Measurements from ENCODE around the gene CMIP.

Gene CMIP

GRCh38 chr16:81473066-81473488, 28.5 kb downstream of the CMIP start:
- WGBS (ENCODE audit: insufficient coverage), result 95% methylated on average over 10 of the region's 14 CpGs
- Histone ChIP-seq H3K36me3 (ENCODE audit: control insufficient read depth in 4 of 4, insufficient read depth in 4 of 4, low read length in 3 of 4) (peaks cover 3 to 20% (median 14%) of the 10 kb centered on the region in 4 experiments), H3K27ac (ENCODE audit: insufficient read depth in 1 of 2, low read depth in 1 of 2, low read length in 2 of 2, poor library complexity in 1 of 2, severe bottlenecking in 2 of 2) (no peak overlapping the region), H3K4me3 (ENCODE audit: control insufficient read depth in 1 of 7, extremely low read depth in 1 of 7, insufficient read depth in 4 of 7, low read depth in 2 of 7, low read length in 6 of 7) (no peak overlapping the region), H3K9me3 (ENCODE audit: control extremely low read depth in 1 of 5, control insufficient read depth in 4 of 5, insufficient read depth in 2 of 5, low read depth in 1 of 5, low read length in 4 of 5) (no peaks in the 10 kb centered on the region), H3K27me3 (replicated peaks in 2 of 5; ENCODE audit: control insufficient read depth in 4 of 5, insufficient read depth in 5 of 5, low read length in 4 of 5) (no peaks in the 10 kb centered on the region), H3K4me1 (ENCODE audit: control extremely low read depth in 1 of 4, control insufficient read depth in 4 of 4, insufficient read depth in 4 of 4, low read length in 3 of 4) (peaks cover 24 to 73% (median 35%) of the 10 kb centered on the region in 4 experiments)
- CTCF ChIA-PET, result interaction anchor here (0.7 to 1.7 kb wide), 5 partner anchors 10 to 195 kb away, joined by 3 to 6 read pairs (median 4); no protein-coding TSS in a partner anchor
- POLR2A ChIA-PET, result no interaction called here
- DNase-seq, result no peak

GRCh38 chr16:81473558-81473957, 28.9 kb downstream of the CMIP start:
- no peak for DNase-seq
- H3K27me3 ChIP-seq (replicated peaks in 2 of 5; ENCODE audit: control insufficient read depth in 4 of 5, insufficient read depth in 5 of 5, low read length in 4 of 5), result no peaks in the 10 kb centered on the region
- no peak overlapping the region for H3K27ac ChIP-seq (ENCODE audit: insufficient read depth in 1 of 2, low read depth in 1 of 2, low read length in 2 of 2, poor library complexity in 1 of 2, severe bottlenecking in 2 of 2)
- ChIA-PET POLR2A (no interaction called here), CTCF (interaction anchor here (0.7 to 1.7 kb wide), 4 partner anchors 20 to 195 kb away, joined by 3 to 6 read pairs (median 4); no protein-coding TSS in a partner anchor)
- H3K4me1 ChIP-seq (ENCODE audit: control extremely low read depth in 1 of 4, control insufficient read depth in 4 of 4, insufficient read depth in 4 of 4, low read length in 3 of 4), result peaks cover 26 to 73% (median 39%) of the 10 kb centered on the region in 4 experiments
- no peak overlapping the region for H3K4me3 ChIP-seq (ENCODE audit: control insufficient read depth in 1 of 7, extremely low read depth in 1 of 7, insufficient read depth in 4 of 7, low read depth in 2 of 7, low read length in 6 of 7)
- WGBS (ENCODE audit: insufficient coverage), result 100% methylated on average over 9 of the region's 10 CpGs
- peaks cover 3 to 20% (median 14%) of the 10 kb centered on the region in 4 experiments for H3K36me3 ChIP-seq (ENCODE audit: control insufficient read depth in 4 of 4, insufficient read depth in 4 of 4, low read length in 3 of 4)
- no peaks in the 10 kb centered on the region for H3K9me3 ChIP-seq (ENCODE audit: control extremely low read depth in 1 of 5, control insufficient read depth in 4 of 5, insufficient read depth in 2 of 5, low read depth in 1 of 5, low read length in 4 of 5)

DNA sequence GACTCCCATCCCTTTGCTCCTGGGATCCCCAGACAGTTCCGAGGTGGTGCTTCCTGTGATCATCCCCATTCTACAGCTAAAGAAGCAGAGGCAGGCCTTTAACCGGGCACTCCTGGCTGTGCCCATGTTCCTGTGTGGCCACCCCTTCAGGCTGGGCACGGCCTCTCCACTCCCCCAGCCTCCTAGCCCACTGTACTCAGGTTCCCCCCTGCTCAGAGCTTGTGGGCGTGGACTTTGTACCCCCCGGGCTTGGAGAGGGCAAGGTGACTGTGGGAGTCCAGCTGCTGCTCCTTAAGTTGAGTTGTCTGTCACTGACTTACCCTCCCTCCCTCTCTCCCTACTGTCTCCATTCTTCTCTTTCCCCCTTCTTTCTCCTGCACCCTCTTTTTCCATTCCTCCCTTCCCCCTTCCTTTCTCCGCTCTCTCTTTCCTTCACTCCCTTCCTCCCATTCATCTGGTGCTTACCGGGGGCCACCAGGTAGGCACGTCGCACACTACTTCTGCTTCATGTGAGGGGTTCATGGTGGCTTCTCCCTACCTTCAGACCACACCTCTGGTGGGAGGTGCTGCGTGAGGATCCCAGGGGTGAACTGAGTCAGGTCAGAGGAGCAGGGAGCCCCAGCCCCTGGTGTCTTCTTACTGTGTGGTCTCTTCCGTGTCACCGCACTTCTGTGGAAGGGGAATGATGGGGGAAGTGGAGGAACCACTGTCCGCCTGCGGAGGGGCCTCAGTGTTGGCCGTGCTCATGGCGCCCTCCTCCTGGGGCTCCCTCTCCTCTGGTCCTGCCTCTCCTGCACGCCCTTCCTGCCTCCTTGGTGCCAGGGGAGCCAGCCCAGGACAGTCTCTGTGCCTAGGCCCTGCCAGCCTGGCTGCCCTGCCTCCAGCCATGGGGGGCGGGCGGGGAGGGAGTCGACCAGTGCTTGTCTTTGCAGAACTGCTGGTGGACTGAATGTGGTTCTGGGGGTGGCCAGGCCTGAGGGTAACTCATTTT, 29.7 kb downstream of the CMIP start:
- POLR2A ChIA-PET, result no interaction called here
- Histone ChIP-seq H3K4me3 (ENCODE audit: control insufficient read depth in 1 of 7, extremely low read depth in 1 of 7, insufficient read depth in 4 of 7, low read depth in 2 of 7, low read length in 6 of 7) (no peak overlapping the region), H3K36me3 (ENCODE audit: control insufficient read depth in 4 of 4, insufficient read depth in 4 of 4, low read length in 3 of 4) (peaks cover 3 to 20% (median 14%) of the 10 kb centered on the region in 4 experiments), H3K27me3 (replicated peaks in 2 of 5; ENCODE audit: control insufficient read depth in 4 of 5, insufficient read depth in 5 of 5, low read length in 4 of 5) (no peaks in the 10 kb centered on the region), H3K9me3 (ENCODE audit: control extremely low read depth in 1 of 5, control insufficient read depth in 4 of 5, insufficient read depth in 2 of 5, low read depth in 1 of 5, low read length in 4 of 5) (no peaks in the 10 kb centered on the region), H3K4me1 (ENCODE audit: control extremely low read depth in 1 of 4, control insufficient read depth in 4 of 4, insufficient read depth in 4 of 4, low read length in 3 of 4) (peaks cover 25 to 73% (median 40%) of the 10 kb centered on the region in 4 experiments), H3K27ac (ENCODE audit: insufficient read depth in 1 of 2, low read depth in 1 of 2, low read length in 2 of 2, poor library complexity in 1 of 2, severe bottlenecking in 2 of 2) (no peak overlapping the region)
- DNase-seq, result no peak
- 98% methylated on average over 11 of the region's 20 CpGs for WGBS (ENCODE audit: insufficient coverage)
- CTCF ChIA-PET, result interaction anchor here (1.1 to 1.6 kb wide), 4 partner anchors 13 to 70 kb away, joined by 3 to 4 read pairs (median 3); no protein-coding TSS in a partner anchor

DNA sequence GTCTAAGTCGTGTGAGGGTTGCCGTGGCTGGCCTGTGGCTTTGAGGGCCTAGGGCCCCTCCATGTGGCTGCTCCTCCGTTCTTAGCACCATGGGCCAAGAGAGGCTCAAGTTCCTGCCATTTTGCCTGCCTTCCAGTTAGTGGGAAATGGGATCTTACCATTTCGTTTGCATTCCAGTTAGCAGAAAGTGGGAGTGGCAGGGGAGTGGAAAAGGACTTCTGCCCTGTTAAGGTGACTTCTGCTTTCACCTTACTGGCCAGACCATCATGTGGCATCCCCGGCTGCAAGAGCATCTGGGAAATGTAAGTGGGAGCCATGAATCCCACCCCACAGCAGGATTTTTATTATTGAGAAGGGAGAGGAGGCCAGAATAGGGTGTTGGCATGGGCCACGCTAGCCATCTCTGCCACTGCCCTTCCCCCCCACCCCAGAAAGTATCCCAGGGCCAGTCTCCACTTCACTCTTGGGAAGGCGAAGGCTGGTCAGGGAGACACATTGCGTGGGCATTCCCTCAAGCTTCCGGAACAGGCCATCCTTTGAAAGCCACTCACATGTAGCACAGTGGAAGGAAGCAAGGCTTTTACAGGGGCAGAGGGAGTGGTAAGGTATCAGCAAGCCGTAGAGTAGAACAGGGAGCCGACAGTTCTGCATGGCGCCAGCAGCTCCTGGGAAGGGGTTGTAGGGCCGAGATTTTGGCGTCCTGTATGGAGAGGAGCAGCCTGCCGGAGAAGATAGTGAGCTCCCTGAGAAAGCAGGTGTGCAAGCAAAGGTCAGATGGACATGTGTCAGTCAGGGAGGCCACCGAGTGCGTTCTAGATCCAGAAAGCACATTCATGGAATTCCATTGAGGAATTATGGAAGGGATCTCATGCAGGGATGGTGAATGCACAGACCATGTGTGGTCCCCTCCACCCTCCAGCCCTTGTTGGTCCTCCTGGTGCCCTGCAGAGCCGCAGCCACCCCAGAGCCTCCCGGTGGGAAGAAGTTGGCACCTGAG, 33.4 kb downstream of the CMIP start:
- H3K27ac ChIP-seq (ENCODE audit: insufficient read depth in 1 of 2, low read depth in 1 of 2, low read length in 2 of 2, poor library complexity in 1 of 2, severe bottlenecking in 2 of 2), result no peak overlapping the region
- no peak for DNase-seq
- H3K27me3 ChIP-seq (replicated peaks in 2 of 5; ENCODE audit: control insufficient read depth in 4 of 5, insufficient read depth in 5 of 5, low read length in 4 of 5), result no peaks in the 10 kb centered on the region
- no peaks in the 10 kb centered on the region for H3K9me3 ChIP-seq (ENCODE audit: control extremely low read depth in 1 of 5, control insufficient read depth in 4 of 5, insufficient read depth in 2 of 5, low read depth in 1 of 5, low read length in 4 of 5)
- peak overlapping the region in 4 of 7 experiments; percentile 41 to 56 (median 51) for H3K4me3 ChIP-seq (ENCODE audit: control insufficient read depth in 1 of 7, extremely low read depth in 1 of 7, insufficient read depth in 4 of 7, low read depth in 2 of 7, low read length in 6 of 7)
- H3K4me1 ChIP-seq (ENCODE audit: control extremely low read depth in 1 of 4, control insufficient read depth in 4 of 4, insufficient read depth in 4 of 4, low read length in 3 of 4), result peaks cover 34 to 82% (median 54%) of the 10 kb centered on the region in 4 experiments
- H3K36me3 ChIP-seq (ENCODE audit: control insufficient read depth in 4 of 4, insufficient read depth in 4 of 4, low read length in 3 of 4), result peaks cover 0 to 14% (median 3%) of the 10 kb centered on the region in 4 experiments
- WGBS (ENCODE audit: insufficient coverage), result 78% methylated on average over 14 of the region's 19 CpGs
- ChIA-PET CTCF (interaction anchor here (1.0 to 6.5 kb wide), 4 partner anchors 8 to 77 kb away, joined by 3 to 59 read pairs (median 4); no protein-coding TSS in a partner anchor), POLR2A (no interaction called here)

DNA sequence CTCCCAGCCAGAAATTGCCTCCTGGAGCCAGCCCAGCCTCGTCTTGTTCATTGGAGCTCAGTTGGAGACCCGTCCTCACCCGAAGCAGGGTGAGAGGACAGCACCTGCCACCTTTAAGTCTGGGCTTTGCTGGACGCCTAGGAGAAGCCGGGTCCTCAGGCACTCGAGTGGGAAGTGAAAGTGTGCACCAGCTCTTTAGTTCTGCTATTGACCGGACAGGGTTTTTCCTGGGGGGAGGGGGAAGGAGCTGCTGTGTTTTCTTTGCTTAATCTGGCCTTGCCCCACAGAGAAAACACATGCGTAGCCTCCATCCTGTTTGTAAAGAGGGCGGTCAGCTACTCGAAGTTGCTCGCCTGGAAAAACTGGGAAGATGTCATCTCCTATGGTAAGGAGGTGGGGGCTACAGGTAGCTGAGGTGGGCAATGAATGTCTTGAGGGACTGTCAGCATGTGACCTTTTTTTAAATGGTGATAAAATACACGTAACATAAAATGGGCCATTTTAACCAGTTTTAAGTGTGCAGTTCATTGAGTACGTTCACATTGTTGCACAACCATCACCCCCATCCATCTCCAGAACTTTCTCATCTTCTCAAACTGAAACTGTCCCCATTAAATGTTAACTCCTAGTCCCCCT, 34.4 kb downstream of the CMIP start:
- peak; percentile 48 to 68 (median 66) for DNase-seq
- POLR2A ChIA-PET, result no interaction called here
- no peaks in the 10 kb centered on the region for H3K9me3 ChIP-seq (ENCODE audit: control extremely low read depth in 1 of 5, control insufficient read depth in 4 of 5, insufficient read depth in 2 of 5, low read depth in 1 of 5, low read length in 4 of 5)
- H3K27ac ChIP-seq (ENCODE audit: insufficient read depth in 1 of 2, low read depth in 1 of 2, low read length in 2 of 2, poor library complexity in 1 of 2, severe bottlenecking in 2 of 2), result no peak overlapping the region
- WGBS (ENCODE audit: insufficient coverage), result 16% methylated on average over 8 of the region's 13 CpGs
- no peaks in the 10 kb centered on the region for H3K27me3 ChIP-seq (replicated peaks in 2 of 5; ENCODE audit: control insufficient read depth in 4 of 5, insufficient read depth in 5 of 5, low read length in 4 of 5)
- peaks cover 0 to 13% (median under 1%) of the 10 kb centered on the region in 4 experiments for H3K36me3 ChIP-seq (ENCODE audit: control insufficient read depth in 4 of 4, insufficient read depth in 4 of 4, low read length in 3 of 4)
- CTCF ChIA-PET, result interaction anchor here (1.2 to 6.5 kb wide), 4 partner anchors 9 to 17 kb away, joined by 3 to 59 read pairs (median 4); no protein-coding TSS in a partner anchor
- peaks cover 34 to 85% (median 60%) of the 10 kb centered on the region in 4 experiments for H3K4me1 ChIP-seq (ENCODE audit: control extremely low read depth in 1 of 4, control insufficient read depth in 4 of 4, insufficient read depth in 4 of 4, low read length in 3 of 4)
- H3K4me3 ChIP-seq (ENCODE audit: control insufficient read depth in 1 of 7, extremely low read depth in 1 of 7, insufficient read depth in 4 of 7, low read depth in 2 of 7, low read length in 6 of 7), result peak overlapping the region in 6 of 7 experiments; percentile 3 to 56 (median 50)

- H3K9me3 ChIP-seq (ENCODE audit: control extremely low read depth in 1 of 5, control insufficient read depth in 4 of 5, insufficient read depth in 2 of 5, low read depth in 1 of 5, low read length in 4 of 5), result no peaks in the 10 kb centered on the region
- DNase-seq, result no peak
- no peak overlapping the region for H3K4me3 ChIP-seq (ENCODE audit: control insufficient read depth in 1 of 7, extremely low read depth in 1 of 7, insufficient read depth in 4 of 7, low read depth in 2 of 7, low read length in 6 of 7)
- peaks cover 34 to 87% (median 60%) of the 10 kb centered on the region in 4 experiments for H3K4me1 ChIP-seq (ENCODE audit: control extremely low read depth in 1 of 4, control insufficient read depth in 4 of 4, insufficient read depth in 4 of 4, low read length in 3 of 4)
- ChIA-PET POLR2A (interaction anchor here (1.4 kb wide), 1 partner anchor 11 kb away, joined by 3 read pairs; no protein-coding TSS in a partner anchor), CTCF (interaction anchor here (0.9 to 6.5 kb wide), 11 partner anchors 9 to 52 kb away, joined by 3 to 59 read pairs (median 4); no protein-coding TSS in a partner anchor)
- peak overlapping the region in 1 of 2 experiments; percentile 68 for H3K27ac ChIP-seq (ENCODE audit: insufficient read depth in 1 of 2, low read depth in 1 of 2, low read length in 2 of 2, poor library complexity in 1 of 2, severe bottlenecking in 2 of 2)
- WGBS (ENCODE audit: insufficient coverage), result 90% methylated on average over 7 of the region's 9 CpGs
- peaks cover 0 to 10% (median under 1%) of the 10 kb centered on the region in 4 experiments for H3K36me3 ChIP-seq (ENCODE audit: control insufficient read depth in 4 of 4, insufficient read depth in 4 of 4, low read length in 3 of 4)
- no peaks in the 10 kb centered on the region for H3K27me3 ChIP-seq (replicated peaks in 2 of 5; ENCODE audit: control insufficient read depth in 4 of 5, insufficient read depth in 5 of 5, low read length in 4 of 5)
Measured at GRCh38 chr16:81480606-81481206, 36.1 kb downstream of the CMIP start.

Data from common myeloid progenitor, CD34-positive (primary cell).